GM13976 (cell line): ENCODE measurements around the gene PRDX1.

ENCODE experiments used
- DNase-seq: peaks from one replicate; pipeline ENCODE4 v3.0.0; 2012; ENCODE audit warnings: low spot score
- CTCF ChIP-seq: IDR thresholded peaks from 2 replicates; pipeline ENCODE4 v1.5.1; 2012; ENCODE audit warnings: borderline replicate concordance, mild to moderate bottlenecking; ENCODE audit not compliant: insufficient read depth; ENCODE audit errors: extremely low read depth, missing control alignments, control extremely low read depth
- in situ Hi-C: fragments of 300-500 bp; cut with MboI; formaldehyde crosslinking; loops from one replicate; pipeline ENCODE4 v1.12.0; 2022; ENCODE audit warnings: low sequenced_read_pairs, mixed read lengths, inconsistent platforms; ENCODE audit not compliant: unreplicated experiment

PRDX1 gene

GRCh38 chr1:45510972-45511527 lies 10.6 kb downstream of the PRDX1 start:
- no peak for TF ChIP-seq CTCF
- in situ Hi-C loops = no loop called here
- no peak for DNase-seq

DNA sequence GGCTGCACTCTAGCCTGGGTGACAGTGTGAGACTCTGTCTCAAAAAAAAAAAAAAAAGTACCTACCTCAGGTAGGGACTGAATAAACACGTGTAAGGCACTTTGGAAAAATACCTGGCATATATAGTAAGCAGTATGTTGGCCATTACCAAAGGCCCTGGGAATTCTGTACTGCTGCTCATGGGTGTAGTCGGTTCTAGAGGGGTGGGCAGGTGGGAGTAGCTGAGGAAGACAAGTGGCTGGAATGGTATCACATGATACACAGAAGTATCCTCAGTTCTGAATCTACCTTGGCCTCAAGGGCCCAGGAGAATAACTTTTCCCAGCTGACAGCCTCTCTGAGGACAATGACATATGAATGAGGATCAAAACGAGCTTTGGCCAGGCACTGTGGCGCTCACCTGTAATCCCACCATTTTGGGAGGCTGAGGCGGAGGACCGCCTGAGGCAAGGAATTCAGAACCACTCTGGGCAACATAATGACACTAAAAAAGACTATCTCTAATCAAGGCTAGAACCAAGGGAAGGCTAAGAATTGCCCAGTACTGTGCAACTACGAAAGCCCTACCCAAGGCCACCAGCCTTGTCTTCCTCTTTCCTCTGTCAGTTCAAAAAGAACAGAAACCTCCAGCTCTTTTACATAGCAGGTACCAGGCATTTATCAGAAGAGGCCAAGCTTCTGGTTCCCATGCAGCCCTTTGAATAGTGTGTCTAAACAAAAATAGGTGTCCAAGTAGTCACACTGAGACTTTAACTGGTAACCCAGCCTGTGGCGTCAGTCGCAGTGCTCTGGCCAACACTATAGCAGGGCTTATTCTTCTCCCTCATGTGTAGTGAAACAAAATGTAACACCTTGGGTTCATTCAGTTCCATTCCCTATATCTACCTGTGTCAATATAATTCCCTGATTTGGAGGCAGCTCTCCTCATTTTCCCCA lies 11.4 kb downstream of the PRDX1 start:
- no peak for TF ChIP-seq CTCF
- in situ Hi-C loops = no loop called here
- no peak for DNase-seq

DNA sequence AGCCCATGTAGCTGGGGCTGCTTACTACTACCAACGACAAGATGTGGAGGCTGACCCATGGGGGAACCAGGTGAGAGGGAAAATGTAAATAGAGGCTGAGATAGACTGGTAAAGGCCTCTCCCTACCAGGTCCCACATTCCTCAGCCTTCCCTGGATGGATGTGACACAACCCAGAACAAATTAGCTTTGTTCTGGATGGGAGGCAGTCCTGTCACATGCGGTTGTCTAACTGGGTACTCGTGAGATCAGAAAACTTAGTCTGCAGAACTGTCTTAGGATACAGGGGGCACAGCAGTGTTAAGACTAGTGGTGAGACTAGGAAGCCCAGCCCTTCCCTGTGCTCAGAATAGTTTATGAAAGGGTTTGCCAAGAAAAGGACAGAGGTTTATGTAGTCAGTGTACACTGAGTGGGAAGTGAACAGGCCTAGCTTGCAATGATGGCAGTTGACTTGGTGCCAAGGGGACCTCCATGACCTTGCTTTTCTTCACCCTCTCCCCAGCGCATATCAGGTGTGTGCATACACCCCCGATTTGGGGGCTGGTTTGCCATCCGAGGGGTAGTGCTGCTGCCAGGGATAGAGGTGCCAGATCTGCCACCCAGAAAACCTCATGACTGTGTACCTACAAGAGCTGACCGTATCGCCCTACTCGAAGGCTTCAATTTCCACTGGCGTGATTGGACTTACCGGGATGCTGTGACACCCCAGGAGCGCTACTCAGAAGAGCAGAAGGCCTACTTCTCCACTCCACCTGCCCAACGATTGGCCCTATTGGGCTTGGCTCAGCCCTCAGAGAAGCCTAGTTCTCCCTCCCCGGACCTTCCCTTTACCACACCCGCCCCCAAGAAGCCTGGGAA lies 13.2 kb downstream of the PRDX1 start:
- in situ Hi-C loops = loop anchor here (10.0 kb wide), 1 partner anchor 56 kb away; no protein-coding TSS in a partner anchor

GRCh38 chr1:45507893-45508292 lies 13.8 kb downstream of the PRDX1 start:
- no peak for DNase-seq
- in situ Hi-C loops = loop anchor here (10.0 kb wide), 1 partner anchor 57 kb away; no protein-coding TSS in a partner anchor
- TF ChIP-seq CTCF = no peak

More for the DNA sequence above, 13.2 kb downstream of the PRDX1 start:
- DNase-seq = no peak
- TF ChIP-seq CTCF = no peak

- no peak for DNase-seq
- no peak for TF ChIP-seq CTCF
- in situ Hi-C loops = loop anchor here (10.0 kb wide), 1 partner anchor 58 kb away; no protein-coding TSS in a partner anchor
Measured at GRCh38 chr1:45507195-45507594, 14.5 kb downstream of the PRDX1 start.
